Measurements from ENCODE around the gene TLE3.
"Not testable (repeated sequence)": the region's sequence is repeated elsewhere in the genome, so short reads cannot be mapped to it uniquely, and the experiment has no call there.

The TLE3 gene

DNA sequence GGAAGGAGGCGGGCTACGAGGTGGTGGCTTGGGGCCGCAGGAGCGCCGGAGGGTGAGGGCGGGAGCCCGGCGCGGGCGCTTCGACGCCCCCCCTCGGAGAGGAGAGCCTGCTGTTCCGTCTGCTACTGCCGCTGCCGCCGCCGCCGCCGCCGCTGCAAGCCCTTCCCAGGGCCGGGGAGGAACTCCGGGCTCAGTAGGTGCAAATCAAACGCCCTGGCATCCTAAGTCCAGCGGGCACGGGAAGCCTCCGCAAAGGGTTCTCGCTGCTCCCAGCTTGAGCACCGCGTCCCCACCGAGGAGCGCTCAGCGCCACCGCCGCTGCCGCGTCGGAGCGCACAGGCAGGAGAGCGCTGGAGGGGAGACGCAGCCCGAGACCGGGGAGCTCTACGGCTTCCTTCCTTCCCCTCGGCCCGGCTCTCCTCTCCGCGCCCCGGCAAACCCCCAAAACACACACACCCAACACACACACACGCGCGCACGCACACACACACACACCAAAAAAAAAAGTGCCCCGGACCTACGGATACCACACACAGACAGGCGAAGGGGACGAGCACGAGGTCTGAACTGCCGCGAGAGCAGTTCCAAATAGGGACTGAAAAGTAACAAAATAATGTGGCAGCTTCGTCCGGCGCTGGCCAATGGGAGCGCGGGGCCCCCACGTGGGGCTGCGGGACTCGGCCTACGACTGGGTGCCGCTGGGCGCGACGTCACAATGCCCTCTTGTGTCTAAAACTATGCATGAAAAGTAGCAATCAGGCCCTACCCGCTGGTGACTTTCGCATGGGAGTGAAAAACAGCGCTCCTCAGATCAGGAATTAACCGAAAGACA is at the start of gene TLE3:
Gene TLE3, minus strand, starts transcription at position 597 of the 832 bp plus-strand sequence. CDS start 1,119 bp downstream, outside the sequence.
- peak; percentile 99 for DNase-seq

- DNase-seq: no peak
These were observed 49.6 kb upstream of the TLE3 start for GRCh38 chr15:70147178-70147760.

DNA sequence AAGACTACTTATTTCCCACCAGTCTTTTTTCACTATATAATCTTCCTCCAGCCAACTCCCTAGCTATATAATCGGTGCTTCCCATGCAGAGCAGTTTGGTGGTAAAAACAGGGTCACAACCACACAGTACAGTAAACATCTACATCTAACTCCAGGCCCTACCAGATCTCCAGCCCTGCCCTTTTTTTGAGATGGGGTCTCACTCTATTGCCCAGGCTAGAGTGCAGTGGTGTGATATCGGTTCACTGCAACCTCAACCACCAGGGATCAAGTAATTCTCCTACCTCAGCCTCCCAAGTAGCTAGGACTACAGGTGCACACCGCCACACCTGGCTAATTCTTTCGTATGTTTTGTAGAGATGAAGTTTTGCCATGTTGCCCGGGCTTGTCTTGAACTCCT is 49.1 kb upstream of the TLE3 start:
- DNase-seq: no peak

- no peak for DNase-seq
These were observed 48.4 kb upstream of the TLE3 start for GRCh38 chr15:70146162-70146561.

DNA sequence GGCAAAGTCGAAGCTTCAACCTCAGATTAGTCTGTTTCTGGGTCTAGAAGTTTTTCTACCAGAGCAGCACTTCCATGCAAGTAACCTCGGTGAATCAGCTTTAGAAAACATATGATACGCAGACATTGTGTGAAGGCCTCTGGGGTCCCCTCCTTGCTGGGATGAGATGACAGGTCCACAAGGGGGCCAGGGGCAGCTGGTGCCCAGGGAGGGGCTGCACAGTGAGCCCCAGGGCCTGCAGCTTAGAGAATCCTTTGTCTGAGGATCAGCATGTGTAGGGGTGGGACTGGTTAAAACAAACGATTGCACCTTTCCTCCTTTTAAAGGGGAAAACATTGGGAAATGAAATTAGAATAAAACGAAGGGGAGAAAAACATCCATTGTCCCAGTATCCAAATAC is 47.5 kb upstream of the TLE3 start:
- DNase-seq: no peak

GRCh38 chr15:70142322-70143191 is 44.8 kb upstream of the TLE3 start:
- peak; percentile 25 for DNase-seq

DNA sequence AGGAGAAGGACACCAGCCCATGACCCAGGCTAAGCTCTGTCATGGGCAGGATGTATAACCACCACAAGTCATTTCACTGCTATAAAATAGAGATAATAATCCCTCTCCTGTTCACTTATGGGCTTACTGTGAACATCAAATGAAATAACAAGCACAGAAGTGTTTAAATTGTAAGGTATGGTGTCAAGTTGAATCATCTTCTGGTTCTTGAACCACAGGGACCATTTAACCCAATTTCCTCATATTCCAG is 44.3 kb upstream of the TLE3 start:
- DNase-seq: peak; percentile 59

GRCh38 chr15:70141376-70142071 is 43.8 kb upstream of the TLE3 start:
- no peak for DNase-seq

GRCh38 chr15:70140543-70141375 is 43.0 kb upstream of the TLE3 start:
- DNase-seq: peak; percentile 31

- no peak for DNase-seq
These were observed 42.4 kb upstream of the TLE3 start for GRCh38 chr15:70140025-70140542.

DNA sequence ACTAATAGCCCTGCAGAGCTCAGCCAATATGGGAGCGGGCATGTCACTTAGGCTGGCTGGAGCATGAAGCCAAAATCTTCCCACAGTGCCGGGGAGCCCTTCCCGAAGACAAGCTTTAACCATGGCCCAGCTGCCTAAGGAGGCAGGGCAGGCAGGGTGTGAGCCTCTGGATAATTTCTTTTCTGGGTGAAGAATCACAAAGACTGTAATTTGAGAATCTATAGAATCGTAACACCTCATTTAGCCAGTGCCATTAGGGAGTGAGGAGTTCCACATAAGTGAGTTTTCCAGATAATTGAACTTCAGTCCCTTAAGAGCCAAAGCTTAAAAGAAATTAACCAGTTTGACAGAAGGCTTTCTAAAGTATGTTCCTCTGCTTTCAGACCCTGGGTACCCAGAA is 40.2 kb upstream of the TLE3 start:
- no peak for DNase-seq

DNA sequence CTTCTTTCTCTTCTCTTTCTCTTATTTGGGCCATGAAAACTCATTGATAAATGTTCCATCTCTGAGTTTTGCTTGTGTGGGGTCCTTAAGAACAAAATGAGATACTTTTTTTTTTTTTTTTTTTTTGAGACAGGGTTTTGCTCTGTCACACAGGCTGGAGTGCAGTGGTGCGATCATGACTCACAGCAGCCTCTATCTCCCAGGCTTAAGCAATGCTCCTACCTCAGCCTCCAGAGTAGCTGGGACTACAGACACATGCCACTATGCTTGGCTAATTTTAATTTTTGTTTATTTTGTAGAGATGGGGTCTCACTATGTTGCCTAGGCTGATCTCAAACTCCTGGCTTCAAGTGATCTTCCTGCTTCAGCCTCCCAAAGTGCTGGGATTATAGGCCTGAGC is 39.3 kb upstream of the TLE3 start:
- DNase-seq: not testable (repeated sequence)

DNA sequence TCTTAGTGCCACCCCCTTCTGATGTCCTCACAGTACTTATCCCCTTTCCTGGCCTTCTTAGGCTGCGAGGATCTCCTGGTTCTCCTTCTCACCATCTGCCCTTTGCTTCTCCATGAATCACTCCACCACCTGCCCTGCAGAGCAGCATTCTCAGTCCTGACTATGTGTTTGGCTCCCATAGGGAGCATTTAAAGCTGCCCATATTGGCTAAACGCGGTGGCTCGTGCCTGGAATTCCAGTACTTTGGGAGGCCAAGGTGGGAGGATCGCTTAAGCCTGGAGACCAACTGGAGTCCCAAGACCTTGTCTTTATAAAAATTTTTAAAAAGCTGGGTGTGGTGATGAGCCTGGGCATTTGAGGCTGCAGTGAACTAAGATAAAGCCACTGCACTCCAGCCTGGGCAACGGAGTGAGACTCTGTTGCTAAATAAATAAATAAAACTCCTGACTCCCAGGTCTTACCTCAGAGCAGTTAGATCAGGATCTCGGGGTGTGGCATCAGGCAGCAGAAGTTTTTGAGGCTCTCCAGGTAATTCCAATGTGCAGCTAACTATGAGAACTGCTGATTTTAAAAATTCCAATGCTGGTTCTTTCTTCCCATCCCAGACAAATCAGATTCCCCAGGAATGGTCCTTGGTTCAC is 36.2 kb upstream of the TLE3 start:
- no peak for DNase-seq

GRCh38 chr15:70133296-70133695 is 35.6 kb upstream of the TLE3 start:
- DNase-seq: no peak

DNA sequence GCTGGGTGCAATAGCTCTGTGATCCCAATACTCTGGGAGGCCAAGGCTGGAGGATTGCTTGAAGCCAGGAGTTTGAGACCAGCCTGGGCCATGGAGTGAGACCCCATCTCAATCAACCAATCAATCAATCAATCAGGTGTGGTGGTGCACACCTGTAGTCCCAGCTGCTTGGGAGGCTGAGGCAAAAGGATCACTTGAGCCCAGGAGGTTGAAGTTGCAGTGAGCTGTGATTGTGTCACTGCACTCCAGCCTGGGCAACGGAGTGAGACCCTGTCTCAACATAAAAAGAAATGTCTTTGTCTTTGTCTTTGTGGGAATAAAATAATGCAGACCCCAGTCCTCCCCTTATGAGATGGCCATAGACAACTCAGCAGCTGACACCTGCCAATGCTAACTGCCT is 34.9 kb upstream of the TLE3 start:
- no peak for DNase-seq

GRCh38 chr15:70132139-70132538 is 34.4 kb upstream of the TLE3 start:
- DNase-seq: no peak

GRCh38 chr15:70128414-70129140 is 30.9 kb upstream of the TLE3 start:
- DNase-seq: no peak

DNA sequence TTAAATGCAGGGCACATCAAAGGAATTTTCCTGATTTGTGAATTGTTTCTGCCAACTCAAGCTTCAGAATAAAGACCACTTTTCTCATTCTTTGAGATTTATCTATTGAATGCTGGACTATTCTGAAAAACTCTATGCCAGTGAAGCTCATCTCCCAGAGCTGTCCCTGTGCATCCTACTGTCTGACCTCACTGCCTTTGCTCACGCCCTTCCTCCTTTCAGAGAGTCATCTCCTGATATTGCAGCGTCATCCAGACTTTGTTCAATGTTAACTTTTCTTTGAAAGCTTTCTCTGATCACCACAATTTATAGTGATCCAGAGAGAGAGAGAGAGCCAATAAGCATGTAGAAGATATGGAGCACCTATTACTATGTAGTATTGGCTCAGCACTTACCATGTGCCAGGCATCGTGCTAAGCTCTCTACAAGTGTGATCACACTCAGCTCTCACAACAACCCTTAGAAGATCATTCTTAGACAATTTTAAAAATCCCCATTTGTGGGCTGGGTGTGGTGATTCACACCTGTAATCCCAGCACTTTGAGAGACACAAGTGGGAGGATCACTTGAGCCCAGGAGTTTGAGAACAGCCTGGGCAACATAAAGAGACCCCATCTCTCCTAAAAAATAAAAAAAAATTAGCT is 30.2 kb upstream of the TLE3 start:
- DNase-seq: no peak

DNA sequence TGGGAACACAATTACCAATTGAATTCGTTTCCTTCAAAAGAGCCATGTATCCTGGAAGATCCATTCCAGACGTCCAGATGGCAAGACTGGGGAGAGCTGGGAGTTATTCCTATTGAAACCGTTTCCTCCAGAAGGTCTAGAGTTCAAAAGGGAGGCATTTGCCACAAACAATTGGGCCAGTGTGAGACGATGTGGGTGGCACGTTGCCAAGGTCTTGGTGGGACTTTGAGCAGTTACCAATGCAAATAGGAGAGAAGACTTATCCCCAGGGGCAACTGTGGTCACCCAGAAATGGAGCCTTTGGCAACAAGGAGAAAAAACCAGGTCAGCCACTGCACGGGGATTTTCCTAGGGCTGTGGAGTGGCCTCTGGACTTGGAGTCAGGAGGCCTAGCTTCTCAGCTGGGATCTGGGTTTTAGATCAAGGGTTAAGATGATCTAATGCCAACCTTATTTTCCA is 29.6 kb upstream of the TLE3 start:
- no peak for DNase-seq

DNA sequence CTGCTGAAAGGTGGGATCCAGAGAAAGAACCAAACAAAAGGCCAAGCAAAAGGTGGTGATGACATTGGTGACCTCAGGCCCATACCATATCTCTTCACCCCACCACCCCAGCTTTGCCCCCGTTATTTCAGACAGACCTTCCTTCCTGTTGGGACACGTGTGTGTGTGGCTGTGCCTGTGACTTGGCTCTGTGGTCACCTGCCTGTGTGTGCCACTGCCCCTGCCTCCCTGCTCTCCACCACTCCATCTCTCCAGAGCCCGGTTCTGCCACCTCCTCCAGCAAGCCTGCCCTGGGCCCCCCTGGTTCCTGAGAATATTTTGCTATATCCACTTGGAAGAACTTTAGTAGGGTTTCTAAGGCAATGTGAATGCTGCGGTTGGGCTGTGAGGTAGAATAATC is 28.6 kb upstream of the TLE3 start:
- DNase-seq: no peak

All from activated CD4-positive, alpha-beta T cell treated with anti-CD3 and anti-CD28 coated beads, Interleukin-10, Interleukin-2, amounts not matched to agents 100 ng/mL and 50 ng/mL, durations not matched to agents 16 hours and 8 hours (primary cell).